ENCODE results near the gene KCNJ6. TPM values are rescaled to one million over a fixed set of nuclear protein-coding genes. Genes with fewer than 3 reads are reported as not detected.

Gene KCNJ6
- total RNA-seq, 6 experiments from 2014 or later = not detected

GRCh38 chr21:37821092-37821491 lies 95.2 kb downstream of the KCNJ6 start:
- peaks cover 4% of the 10 kb centered on the region; the same call in 1 of the 2 replicates for H3K27me3 Mint-ChIP-seq (ENCODE audit: insufficient read depth)
- DNase-seq = no peak
- no peak overlapping the region for H3K27ac Mint-ChIP-seq
- no peaks in the 10 kb centered on the region for H3K9me3 Mint-ChIP-seq
- TF ChIP-seq CTCF (IDR thresholded peaks at IDR 0.05) = no peak
- H3K4me1 Mint-ChIP-seq (ENCODE audit: low read depth) = peaks cover 9% of the 10 kb centered on the region
- H3K4me3 Mint-ChIP-seq = no peak overlapping the region
- H3K36me3 Mint-ChIP-seq (ENCODE audit: low read depth) = no peaks in the 10 kb centered on the region

- Mint-ChIP-seq H3K27ac (no peak overlapping the region), H3K4me3 (no peak overlapping the region), H3K4me1 (ENCODE audit: low read depth) (peaks cover 9% of the 10 kb centered on the region), H3K27me3 (ENCODE audit: insufficient read depth) (peaks cover 4% of the 10 kb centered on the region; the same call in 1 of the 2 replicates), H3K36me3 (ENCODE audit: low read depth) (no peaks in the 10 kb centered on the region), H3K9me3 (no peaks in the 10 kb centered on the region)
- no peak for TF ChIP-seq CTCF (IDR thresholded peaks at IDR 0.05)
- no peak for DNase-seq
Observed at GRCh38 chr21:37819372-37819771, 96.9 kb downstream of the KCNJ6 start.

DNA sequence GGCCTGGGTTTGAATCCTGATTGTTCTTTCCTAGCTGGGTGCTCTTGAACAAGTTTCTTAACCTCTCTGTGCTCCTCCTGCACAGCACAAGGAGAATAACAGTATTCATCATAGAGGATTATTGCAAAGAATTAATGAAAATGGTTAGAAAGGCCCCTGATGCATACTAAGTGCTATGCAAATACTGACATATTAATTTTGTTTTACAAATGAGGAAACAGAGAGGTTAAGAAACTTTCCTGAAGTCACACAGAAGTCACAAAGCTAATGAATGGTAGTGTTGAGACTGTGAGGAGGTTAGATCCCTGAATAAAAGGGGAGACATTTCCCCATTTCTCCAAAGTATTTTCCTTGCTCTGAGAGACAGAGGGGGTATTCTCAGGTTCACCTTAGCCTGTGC lies 99.0 kb downstream of the KCNJ6 start:
- no peak for TF ChIP-seq CTCF (IDR thresholded peaks at IDR 0.05)
- H3K9me3 Mint-ChIP-seq = peaks cover 5% of the 10 kb centered on the region; the same call in 1 of the 2 replicates
- H3K4me3 Mint-ChIP-seq = no peak overlapping the region
- H3K27me3 Mint-ChIP-seq (ENCODE audit: insufficient read depth) = peaks cover 2% of the 10 kb centered on the region; the same call in 1 of the 2 replicates
- no peak for DNase-seq
- peaks cover 9% of the 10 kb centered on the region for H3K4me1 Mint-ChIP-seq (ENCODE audit: low read depth)
- no peak overlapping the region for H3K27ac Mint-ChIP-seq
- 0 out of 2 replicates have a peak, but pooled peaks cover 5% of the 10 kb centered on the region for H3K36me3 Mint-ChIP-seq (ENCODE audit: low read depth)

DNA sequence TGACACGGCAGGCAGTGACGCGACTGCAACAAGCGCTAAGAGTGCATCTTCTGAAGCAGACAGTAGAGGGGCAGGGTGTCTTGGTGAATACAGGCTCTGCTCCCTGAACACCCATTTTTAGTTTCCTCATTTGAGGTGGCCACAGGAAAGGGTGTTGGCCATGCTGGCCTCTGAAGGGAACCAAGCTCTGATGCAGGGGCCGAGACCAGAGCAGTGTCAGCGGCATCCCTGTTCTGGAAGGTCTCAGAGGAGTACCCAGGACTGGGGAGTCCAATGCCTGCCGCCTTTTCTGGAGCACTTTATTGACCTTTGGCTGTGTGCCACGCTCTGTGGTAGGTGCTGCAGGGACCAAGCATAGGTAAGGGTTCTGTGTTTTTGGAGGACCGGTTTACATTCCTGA lies 100.4 kb downstream of the KCNJ6 start:
- H3K4me1 Mint-ChIP-seq (ENCODE audit: low read depth) = peaks cover 9% of the 10 kb centered on the region
- no peak overlapping the region for H3K4me3 Mint-ChIP-seq
- peaks cover 5% of the 10 kb centered on the region for H3K27me3 Mint-ChIP-seq (ENCODE audit: insufficient read depth)
- 0 out of 2 replicates have a peak, but pooled peaks cover 5% of the 10 kb centered on the region for H3K36me3 Mint-ChIP-seq (ENCODE audit: low read depth)
- H3K27ac Mint-ChIP-seq = no peak overlapping the region
- no peak for DNase-seq
- peaks cover 10% of the 10 kb centered on the region for H3K9me3 Mint-ChIP-seq
- TF ChIP-seq CTCF (IDR thresholded peaks at IDR 0.05) = no peak

GRCh38 chr21:37811711-37812110 lies 104.5 kb downstream of the KCNJ6 start:
- H3K4me1 Mint-ChIP-seq (ENCODE audit: low read depth) = no peaks in the 10 kb centered on the region
- no peak overlapping the region for H3K4me3 Mint-ChIP-seq
- 0 out of 2 replicates have a peak, but pooled peaks cover 5% of the 10 kb centered on the region for H3K36me3 Mint-ChIP-seq (ENCODE audit: low read depth)
- no peak for TF ChIP-seq CTCF (IDR thresholded peaks at IDR 0.05)
- no peak for DNase-seq
- H3K27me3 Mint-ChIP-seq (ENCODE audit: insufficient read depth) = peaks cover 7% of the 10 kb centered on the region
- H3K9me3 Mint-ChIP-seq = peaks cover 10% of the 10 kb centered on the region
- no peak overlapping the region for H3K27ac Mint-ChIP-seq

DNA sequence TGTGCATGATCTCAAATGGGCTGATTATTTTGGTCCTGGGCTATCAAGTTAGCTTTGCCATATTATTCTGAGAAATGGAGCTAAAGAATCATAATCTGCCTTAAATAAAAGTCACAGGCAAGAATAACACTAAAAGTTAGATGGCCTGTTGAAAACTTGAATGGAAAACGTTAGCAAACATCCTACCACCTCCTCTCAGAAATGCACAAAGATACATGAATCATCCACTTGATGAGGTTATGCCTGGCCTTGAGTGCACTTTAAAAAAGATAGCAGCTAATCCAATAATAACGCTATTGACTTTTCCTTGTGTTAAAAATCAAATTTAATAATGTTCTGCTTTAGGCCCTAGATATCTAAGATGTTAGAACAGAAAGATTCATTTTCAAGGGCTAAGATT lies 108.0 kb downstream of the KCNJ6 start:
- H3K4me1 Mint-ChIP-seq (ENCODE audit: low read depth) = no peaks in the 10 kb centered on the region
- no peak for DNase-seq
- no peak for TF ChIP-seq CTCF (IDR thresholded peaks at IDR 0.05)

More for the DNA sequence above, 108.0 kb downstream of the KCNJ6 start:
- no peak overlapping the region for H3K27ac Mint-ChIP-seq
- H3K4me3 Mint-ChIP-seq = no peak overlapping the region
- peaks cover 8% of the 10 kb centered on the region for H3K27me3 Mint-ChIP-seq (ENCODE audit: insufficient read depth)
- H3K9me3 Mint-ChIP-seq = peaks cover 15% of the 10 kb centered on the region
- 0 out of 2 replicates have a peak, but pooled peaks cover 5% of the 10 kb centered on the region for H3K36me3 Mint-ChIP-seq (ENCODE audit: low read depth)
